ENCODE measurements around the gene PAM.

DNA sequence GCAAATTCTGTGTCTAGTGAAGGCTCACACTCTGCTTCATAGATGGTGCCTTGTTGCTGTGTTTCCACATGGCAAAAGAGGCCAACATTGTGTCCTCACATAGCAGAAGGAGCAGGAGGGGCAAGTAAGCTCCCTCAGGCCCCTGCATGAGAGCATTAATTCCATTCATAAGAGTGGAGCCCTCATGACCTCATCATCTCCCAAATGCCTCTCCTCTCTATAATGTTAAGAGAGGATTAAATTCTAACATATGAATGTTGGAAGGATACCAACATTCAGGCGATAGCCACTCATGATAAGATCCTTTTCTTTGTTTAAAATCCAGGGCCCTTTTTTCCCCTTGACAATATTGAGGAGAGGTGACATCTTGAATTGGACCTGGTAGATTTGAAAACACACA is 35.2 kb upstream of the PAM start:
- TF ChIP-seq, protein P1, sequence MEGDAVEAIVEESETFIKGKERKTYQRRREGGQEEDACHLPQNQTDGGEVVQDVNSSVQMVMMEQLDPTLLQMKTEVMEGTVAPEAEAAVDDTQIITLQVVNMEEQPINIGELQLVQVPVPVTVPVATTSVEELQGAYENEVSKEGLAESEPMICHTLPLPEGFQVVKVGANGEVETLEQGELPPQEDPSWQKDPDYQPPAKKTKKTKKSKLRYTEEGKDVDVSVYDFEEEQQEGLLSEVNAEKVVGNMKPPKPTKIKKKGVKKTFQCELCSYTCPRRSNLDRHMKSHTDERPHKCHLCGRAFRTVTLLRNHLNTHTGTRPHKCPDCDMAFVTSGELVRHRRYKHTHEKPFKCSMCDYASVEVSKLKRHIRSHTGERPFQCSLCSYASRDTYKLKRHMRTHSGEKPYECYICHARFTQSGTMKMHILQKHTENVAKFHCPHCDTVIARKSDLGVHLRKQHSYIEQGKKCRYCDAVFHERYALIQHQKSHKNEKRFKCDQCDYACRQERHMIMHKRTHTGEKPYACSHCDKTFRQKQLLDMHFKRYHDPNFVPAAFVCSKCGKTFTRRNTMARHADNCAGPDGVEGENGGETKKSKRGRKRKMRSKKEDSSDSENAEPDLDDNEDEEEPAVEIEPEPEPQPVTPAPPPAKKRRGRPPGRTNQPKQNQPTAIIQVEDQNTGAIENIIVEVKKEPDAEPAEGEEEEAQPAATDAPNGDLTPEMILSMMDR (conservative IDR thresholded peaks at IDR 0.05; ENCODE audit: low read depth, low read length), result no peak
- TF ChIP-seq EZH2 (IDR thresholded peaks at IDR 0.05; ENCODE audit: low read length, unreplicated experiment), result no peak

All from PC-3 (cell line).